HG02870 (cell line): ENCODE measurements around the gene UNC13D.
"Not testable (repeated sequence)": the region's sequence is repeated elsewhere in the genome, so short reads cannot be mapped to it uniquely, and the experiment has no call there.

Source experiments
- ATAC-seq: cut with Tn5 transposase; IDR thresholded peaks from one replicate; pipeline ENCODE4 v1.9.1; 2021; ENCODE audit warnings: mild to moderate bottlenecking, moderate library complexity; ENCODE audit not compliant: unreplicated experiment

UNC13D gene

GRCh38 chr17:75853433-75853832 is 9.2 kb upstream of the UNC13D start:
- no peak for ATAC-seq

GRCh38 chr17:75851693-75851991 is 7.4 kb upstream of the UNC13D start:
- ATAC-seq, result not testable (repeated sequence)

- no peak for ATAC-seq
Observed at GRCh38 chr17:75850928-75851692, 6.9 kb upstream of the UNC13D start.

GRCh38 chr17:75849724-75850123 is 5.5 kb upstream of the UNC13D start:
- no peak for ATAC-seq

GRCh38 chr17:75849279-75849646 is 5.1 kb upstream of the UNC13D start:
- ATAC-seq, result no peak

GRCh38 chr17:75848523-75849278 is 4.5 kb upstream of the UNC13D start:
- ATAC-seq, result no peak

GRCh38 chr17:75847614-75848522 is 3.7 kb upstream of the UNC13D start:
- ATAC-seq, result no peak

- ATAC-seq, result no peak
Observed at GRCh38 chr17:75846692-75847613, 2.7 kb upstream of the UNC13D start.

GRCh38 chr17:75845933-75846691 is 1.9 kb upstream of the UNC13D start:
- ATAC-seq, result no peak

GRCh38 chr17:75845058-75845711 is 981 bp upstream of the UNC13D start:
- ATAC-seq, result peak; percentile 70

GRCh38 chr17:75844530-75845057 is 390 bp upstream of the UNC13D start:
- no peak for ATAC-seq

- ATAC-seq, result no peak
Observed at GRCh38 chr17:75842963-75843576, 1.1 kb downstream of the UNC13D start.

GRCh38 chr17:75842411-75842810 is 1.8 kb downstream of the UNC13D start:
- ATAC-seq, result no peak

- no peak for ATAC-seq
Observed at GRCh38 chr17:75840799-75841164, 3.4 kb downstream of the UNC13D start.

- ATAC-seq, result no peak
Observed at GRCh38 chr17:75839942-75840798, 4.0 kb downstream of the UNC13D start.

- ATAC-seq, result no peak
Observed at GRCh38 chr17:75838410-75838809, 5.8 kb downstream of the UNC13D start.

- ATAC-seq, result no peak
Observed at GRCh38 chr17:75837899-75838298, 6.3 kb downstream of the UNC13D start.

GRCh38 chr17:75836605-75837004 is 7.6 kb downstream of the UNC13D start:
- no peak for ATAC-seq
